Tibial nerve (tissue), 3 donors: ENCODE measurements around the gene SMAD5.

Source experiments
- POLR2A ChIP-seq, 2 donors: fragments of 450-650 bp; IDR thresholded peaks; one replicate each; pipeline ENCODE4 v1.6.1; 2017; ENCODE audit warnings: antibody characterized with exemption in 2 of 2, mild to moderate bottlenecking in 2 of 2, moderate library complexity in 2 of 2
- TF ChIP-seq, protein P1 (sequence below), 5 experiments: fragments of 200-600 bp in 3 of 5; fragments of 450-650 bp in 2 of 5; sonication (generic) in 3 of 5; IDR thresholded peaks; one replicate each; pipeline ENCODE4 v1.5.1; 2016 to 2019; ENCODE audit warnings: antibody characterized with exemption in 5 of 5, mild to moderate bottlenecking in 3 of 5, moderate library complexity in 2 of 5

DNA sequence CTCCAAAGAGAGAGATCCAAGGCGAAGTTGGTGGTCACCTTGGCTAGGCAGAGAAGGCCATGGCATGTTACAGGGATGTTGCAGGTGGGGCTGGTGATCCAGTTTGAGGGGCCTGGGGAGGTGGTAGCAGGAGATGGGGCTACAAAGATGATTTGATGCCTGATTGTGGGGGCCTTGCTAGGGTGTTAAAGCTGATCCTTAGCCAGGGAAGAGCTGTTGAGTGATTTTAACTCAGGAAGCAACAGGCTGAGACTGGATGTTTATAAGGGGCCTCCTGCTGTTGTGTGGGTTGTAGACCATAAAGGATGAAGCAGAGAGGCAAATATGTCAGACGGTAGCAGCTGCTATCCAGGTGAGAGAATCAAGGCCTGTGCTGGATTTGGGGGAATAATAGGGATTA lies 19.0 kb upstream of the SMAD5 start:
- TF ChIP-seq POLR2A (IDR thresholded peaks at IDR 0.05), result no peak
- TF ChIP-seq, protein P1, sequence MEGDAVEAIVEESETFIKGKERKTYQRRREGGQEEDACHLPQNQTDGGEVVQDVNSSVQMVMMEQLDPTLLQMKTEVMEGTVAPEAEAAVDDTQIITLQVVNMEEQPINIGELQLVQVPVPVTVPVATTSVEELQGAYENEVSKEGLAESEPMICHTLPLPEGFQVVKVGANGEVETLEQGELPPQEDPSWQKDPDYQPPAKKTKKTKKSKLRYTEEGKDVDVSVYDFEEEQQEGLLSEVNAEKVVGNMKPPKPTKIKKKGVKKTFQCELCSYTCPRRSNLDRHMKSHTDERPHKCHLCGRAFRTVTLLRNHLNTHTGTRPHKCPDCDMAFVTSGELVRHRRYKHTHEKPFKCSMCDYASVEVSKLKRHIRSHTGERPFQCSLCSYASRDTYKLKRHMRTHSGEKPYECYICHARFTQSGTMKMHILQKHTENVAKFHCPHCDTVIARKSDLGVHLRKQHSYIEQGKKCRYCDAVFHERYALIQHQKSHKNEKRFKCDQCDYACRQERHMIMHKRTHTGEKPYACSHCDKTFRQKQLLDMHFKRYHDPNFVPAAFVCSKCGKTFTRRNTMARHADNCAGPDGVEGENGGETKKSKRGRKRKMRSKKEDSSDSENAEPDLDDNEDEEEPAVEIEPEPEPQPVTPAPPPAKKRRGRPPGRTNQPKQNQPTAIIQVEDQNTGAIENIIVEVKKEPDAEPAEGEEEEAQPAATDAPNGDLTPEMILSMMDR (IDR thresholded peaks at IDR 0.05), result no peak
